ENCODE measurements around the gene SUN1. TPM values are rescaled to one million over a fixed set of nuclear protein-coding genes. Genes with fewer than 3 reads are reported as not detected.
A peak's percentile ranks its signal among the peaks of the same experiment; 100 is the strongest.

Gene SUN1
- total and polyA plus RNA-seq, 10 of the 15 experiments (the other 5 are each of a cell fraction or from before 2014, with no cell fraction given) = 27.8 to 107 (median 65.8) TPM

DNA sequence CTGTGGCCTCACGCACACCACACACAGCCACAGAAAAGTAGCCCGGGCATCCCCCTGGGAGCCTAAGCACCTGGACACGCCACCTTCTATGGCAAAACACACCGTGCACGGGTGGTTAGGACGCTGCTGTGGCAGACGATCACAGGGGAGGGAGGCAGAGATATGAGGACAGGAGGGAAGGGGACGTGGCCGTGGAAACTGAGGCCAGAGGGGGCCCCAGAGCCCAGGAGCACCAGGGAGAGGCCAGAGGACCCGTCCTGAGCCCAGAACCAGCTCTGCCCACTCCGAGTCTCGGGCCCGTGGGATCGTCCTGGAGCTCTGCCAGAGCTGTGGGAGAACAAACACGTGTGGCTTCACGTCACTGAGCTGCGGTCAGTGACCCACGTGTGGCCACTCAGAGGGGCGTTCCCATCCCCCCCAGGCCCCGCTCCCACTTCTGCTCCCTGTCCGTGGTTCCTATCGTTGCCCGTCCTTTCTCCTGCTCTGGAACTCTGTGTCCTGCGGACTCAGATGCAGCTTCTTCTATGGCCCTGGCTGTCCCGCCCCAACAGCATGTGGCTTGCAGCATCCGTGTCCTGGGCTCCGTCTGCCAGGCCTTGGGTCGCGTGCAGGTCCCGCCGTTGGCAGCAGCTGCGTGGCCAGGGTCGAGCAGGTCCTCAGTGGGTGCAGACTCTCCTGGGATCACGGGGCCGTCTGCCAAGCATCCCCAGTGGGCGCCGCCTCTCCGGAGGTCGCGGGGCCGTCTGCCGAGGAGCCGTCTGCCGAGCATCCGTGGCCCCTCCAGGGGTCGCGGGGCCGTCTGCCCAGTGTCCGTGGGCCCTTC lies 75.1 kb downstream of the SUN1 start:
- no peak for ATAC-seq
- no peak overlapping the region for H3K9ac ChIP-seq (ENCODE audit: control insufficient read depth, insufficient read depth, low read length)
- FAIRE-seq = no peak
- H3K79me2 ChIP-seq (ENCODE audit: control insufficient read depth, insufficient read depth, low read length) = no peaks in the 10 kb centered on the region; the same call in none of the 2 replicates
- no peaks in the 10 kb centered on the region for H3K27me3 ChIP-seq (replicated peaks in 1 of 2; ENCODE audit: control insufficient read depth in 2 of 2, insufficient read depth in 2 of 2, low read length in 1 of 2)
- H3K36me3 ChIP-seq (ENCODE audit: control insufficient read depth in 2 of 2, insufficient read depth in 2 of 2, low read length in 1 of 2) = peaks cover 0 to 9% of the 10 kb centered on the region in 2 experiments; a peak in 2 of 4 replicates
- RAD21 ChIA-PET (ENCODE audit: unreplicated experiment) = interaction anchor here (0.8 to 3.1 kb wide), 6 partner anchors 42 to 269 kb away, joined by 3 to 20 read pairs (median 4); no protein-coding TSS in a partner anchor
- in situ Hi-C loops (cut with MboI) = no loop called here
- WGBS (ENCODE audit: insufficient coverage, insufficient replicate concordance, low lambda C conversion rate, missing lambda C conversion rate) = 53% methylated on average over 41 of the region's 49 CpGs
- CTCF ChIA-PET = interaction anchor here (0.9 to 3.9 kb wide), 9 partner anchors 15 to 268 kb away, joined by 3 to 20 read pairs (median 5); no protein-coding TSS in a partner anchor
- no peaks in the 10 kb centered on the region for H4K20me1 ChIP-seq (ENCODE audit: control insufficient read depth, insufficient read depth)
- H3K4me3 ChIP-seq = no peak overlapping the region
- H3K27ac ChIP-seq (ENCODE audit: control insufficient read depth, insufficient read depth) = no peak overlapping the region
- SMC1A ChIA-PET (ENCODE audit: uncharacterized antibody, unreplicated experiment) = interaction anchor here (1.3 to 4.2 kb wide), 3 partner anchors 15 to 49 kb away, joined by 6 to 31 read pairs (median 16); partner anchors contain the start of gene ADAP1
- TF ChIP-seq, protein P1, sequence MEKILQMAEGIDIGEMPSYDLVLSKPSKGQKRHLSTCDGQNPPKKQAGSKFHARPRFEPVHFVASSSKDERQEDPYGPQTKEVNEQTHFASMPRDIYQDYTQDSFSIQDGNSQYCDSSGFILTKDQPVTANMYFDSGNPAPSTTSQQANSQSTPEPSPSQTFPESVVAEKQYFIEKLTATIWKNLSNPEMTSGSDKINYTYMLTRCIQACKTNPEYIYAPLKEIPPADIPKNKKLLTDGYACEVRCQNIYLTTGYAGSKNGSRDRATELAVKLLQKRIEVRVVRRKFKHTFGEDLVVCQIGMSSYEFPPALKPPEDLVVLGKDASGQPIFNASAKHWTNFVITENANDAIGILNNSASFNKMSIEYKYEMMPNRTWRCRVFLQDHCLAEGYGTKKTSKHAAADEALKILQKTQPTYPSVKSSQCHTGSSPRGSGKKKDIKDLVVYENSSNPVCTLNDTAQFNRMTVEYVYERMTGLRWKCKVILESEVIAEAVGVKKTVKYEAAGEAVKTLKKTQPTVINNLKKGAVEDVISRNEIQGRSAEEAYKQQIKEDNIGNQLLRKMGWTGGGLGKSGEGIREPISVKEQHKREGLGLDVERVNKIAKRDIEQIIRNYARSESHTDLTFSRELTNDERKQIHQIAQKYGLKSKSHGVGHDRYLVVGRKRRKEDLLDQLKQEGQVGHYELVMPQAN (conservative IDR thresholded peaks at IDR 0.05) = no peak
- TF ChIP-seq IKZF1 (conservative IDR thresholded peaks at IDR 0.05) (peak; percentile 8; the same call in 1 of the 2 replicates), NR2F1 (conservative IDR thresholded peaks at IDR 0.05) (0 out of 2 replicates have a peak, but pooled peaks have one; percentile 22)
- H3K4me2 ChIP-seq (ENCODE audit: control insufficient read depth, insufficient read depth) = no peak overlapping the region
- no peaks in the 10 kb centered on the region for H3K9me3 ChIP-seq (replicated peaks; ENCODE audit: control insufficient read depth, insufficient read depth, low read length)
- no peak overlapping the region for H2AFZ ChIP-seq (ENCODE audit: control insufficient read depth, low read depth, low read length)
- POLR2A ChIA-PET = interaction anchor here (0.6 kb wide), 1 partner anchor 23 kb away, joined by 3 read pairs; no protein-coding TSS in a partner anchor
- no TSS peak for BruUV-seq (replicated peaks)
- intact Hi-C loops (cut with micrococcal nuclease; ENCODE audit: unreplicated experiment) = loop anchor here (10.0 kb wide), 1 partner anchor 157 kb away; no protein-coding TSS in a partner anchor
- no peak for DNase-seq (ENCODE audit: low read depth, low spot score)
- H3K4me1 ChIP-seq (ENCODE audit: control insufficient read depth, insufficient read depth, low read length) = peaks cover 16% of the 10 kb centered on the region
